ENCODE results near the gene BORCS6.

Gene BORCS6

DNA sequence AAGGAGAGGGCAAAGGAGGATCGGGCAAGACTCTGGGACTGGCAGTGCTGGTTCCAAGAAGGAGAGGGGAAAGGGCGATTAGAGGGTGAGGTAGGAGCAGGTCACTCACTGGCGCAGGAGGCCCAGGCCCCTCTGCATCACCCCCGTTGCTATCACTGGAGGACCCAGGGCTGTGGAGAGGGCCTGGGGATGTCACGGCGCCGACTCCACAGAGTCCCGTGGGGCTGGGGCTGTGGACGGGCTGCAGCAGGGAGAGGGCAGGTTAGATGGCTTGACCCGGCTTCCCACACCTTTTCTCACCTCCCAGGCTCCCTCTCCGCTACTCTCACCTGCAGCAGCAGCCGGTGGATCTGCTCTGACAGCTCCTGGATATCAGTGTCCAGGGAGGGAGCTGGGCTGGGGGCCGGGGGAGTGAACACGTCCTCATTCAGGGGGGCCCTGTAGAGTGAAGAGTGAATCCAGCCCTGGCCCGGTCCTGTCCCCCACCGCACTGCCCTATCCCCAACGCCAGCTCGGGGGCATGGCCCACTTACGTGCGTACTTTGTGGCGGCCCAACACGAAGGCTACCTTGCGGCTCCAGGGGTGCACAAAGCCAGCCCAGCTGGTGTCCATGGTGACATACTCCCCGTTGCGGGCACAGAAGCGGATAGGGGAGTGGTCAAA, 42.7 kb downstream of the BORCS6 start:
- no peak for TF ChIP-seq CTCF (IDR thresholded peaks at IDR 0.05; ENCODE audit: insufficient read depth, low read length, missing control alignments)
- no peak for DNase-seq (ENCODE audit: low read depth, low spot score)
- ChIA-PET POLR2A (no interaction called here), CTCF (interaction anchor here (0.7 to 1.2 kb wide), 2 partner anchors 11 to 29 kb away, joined by 3 read pairs; partner anchors contain the start of gene ALOXE3)
- H3K4me3 ChIP-seq (ENCODE audit: low read depth, low read length), result no peak overlapping the region

DNA sequence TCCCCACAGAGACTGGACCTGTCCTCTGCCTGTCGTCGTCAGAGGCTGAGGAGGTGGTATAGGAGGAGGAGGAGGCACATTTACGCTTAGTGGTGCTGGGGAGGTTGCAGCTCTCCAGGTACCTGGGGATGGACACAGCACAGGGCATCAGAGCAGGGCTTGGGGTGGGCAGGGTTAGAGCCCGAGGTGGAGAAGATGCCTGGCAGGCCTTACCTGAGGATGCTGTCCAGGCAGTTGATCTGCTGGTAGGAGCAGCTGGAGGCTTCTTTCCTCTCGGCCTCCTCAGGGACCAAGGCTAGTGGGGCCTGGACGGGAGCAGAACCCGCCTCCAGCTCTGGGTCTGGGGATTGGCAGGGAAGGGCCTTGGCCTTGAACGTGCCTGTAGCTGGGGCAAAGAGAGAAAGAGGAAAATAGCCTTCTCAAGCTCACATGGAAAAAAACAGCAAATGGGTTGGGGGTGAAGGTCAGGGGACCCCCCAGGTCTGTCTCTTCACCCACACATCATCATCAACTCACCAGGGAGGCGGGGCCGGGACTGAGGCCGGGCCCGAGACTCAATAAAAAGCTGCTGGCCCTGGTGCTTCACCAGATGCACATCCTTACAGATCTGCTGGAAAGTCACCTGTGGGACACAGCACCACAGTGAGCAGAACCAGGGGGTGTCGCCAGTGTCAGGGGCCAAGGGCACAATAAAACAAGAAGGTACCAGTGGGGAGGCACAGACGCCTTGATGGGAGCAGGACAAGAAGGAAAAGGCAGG, 43.4 kb downstream of the BORCS6 start:
- no peak overlapping the region for H3K4me3 ChIP-seq (ENCODE audit: low read depth, low read length)
- no peak for DNase-seq (ENCODE audit: low read depth, low spot score)
- POLR2A ChIA-PET, result no interaction called here
- CTCF ChIA-PET, result interaction anchor here (0.7 kb wide), 1 partner anchor 12 kb away, joined by 3 read pairs; no protein-coding TSS in a partner anchor
- TF ChIP-seq CTCF (IDR thresholded peaks at IDR 0.05; ENCODE audit: insufficient read depth, low read length, missing control alignments), result no peak

- TF ChIP-seq CTCF (IDR thresholded peaks at IDR 0.05; ENCODE audit: insufficient read depth, low read length, missing control alignments), result no peak
- POLR2A ChIA-PET, result no interaction called here
- CTCF ChIA-PET, result no interaction called here
- DNase-seq (ENCODE audit: low read depth, low spot score), result no peak
- no peak overlapping the region for H3K4me3 ChIP-seq (ENCODE audit: low read depth, low read length)
These were observed 44.2 kb downstream of the BORCS6 start for GRCh38 chr17:8145811-8146210.

DNA sequence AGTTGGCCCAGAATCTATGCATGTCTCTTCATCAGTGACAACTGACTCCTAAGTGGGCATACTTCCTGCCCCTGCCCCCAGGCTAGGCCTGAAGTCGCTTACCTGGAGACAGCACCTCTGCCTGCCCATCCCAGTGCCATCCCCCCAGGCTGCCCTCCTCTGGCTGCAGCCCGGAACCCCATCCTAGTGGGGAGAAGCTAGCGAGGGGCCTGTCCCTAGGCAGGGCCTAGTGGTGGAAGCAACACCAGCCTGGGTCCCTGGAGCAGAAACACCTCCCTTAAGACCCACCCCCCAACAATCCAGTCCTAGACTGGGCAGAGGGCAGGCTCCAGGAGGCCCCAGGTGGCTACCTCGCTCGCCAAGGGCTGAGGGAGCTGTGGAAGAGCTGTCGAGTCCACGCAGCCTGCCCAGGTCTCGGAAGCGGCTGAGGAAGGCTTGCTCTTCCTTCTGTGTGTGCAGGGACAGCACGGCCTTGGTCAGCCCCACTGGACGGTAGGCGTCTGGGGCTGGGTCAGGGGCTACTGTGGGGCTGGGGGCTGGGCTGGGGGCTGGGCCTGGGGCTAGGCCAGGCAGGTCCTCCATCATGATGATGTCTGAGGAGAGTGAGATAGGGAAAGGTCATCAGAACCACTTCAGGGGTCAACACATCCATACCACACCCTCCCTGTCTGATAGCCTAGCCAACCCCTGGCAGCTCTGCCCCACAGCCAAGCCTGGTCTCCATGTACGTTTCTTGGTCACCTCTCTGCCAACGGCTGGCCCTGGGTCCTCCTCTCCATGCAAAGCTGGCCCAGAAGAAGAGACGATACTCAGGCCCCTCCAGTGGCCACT, 45.4 kb downstream of the BORCS6 start:
- no peak for DNase-seq (ENCODE audit: low read depth, low spot score)
- TF ChIP-seq CTCF (IDR thresholded peaks at IDR 0.05; ENCODE audit: insufficient read depth, low read length, missing control alignments), result no peak
- H3K4me3 ChIP-seq (ENCODE audit: low read depth, low read length), result no peak overlapping the region
- ChIA-PET POLR2A (interaction anchor here (0.5 kb wide), 1 partner anchor 1953 kb away, joined by 3 read pairs; no protein-coding TSS in a partner anchor), CTCF (interaction anchor here (1.1 kb wide), 1 partner anchor 16 kb away, joined by 3 read pairs; no protein-coding TSS in a partner anchor)

DNA sequence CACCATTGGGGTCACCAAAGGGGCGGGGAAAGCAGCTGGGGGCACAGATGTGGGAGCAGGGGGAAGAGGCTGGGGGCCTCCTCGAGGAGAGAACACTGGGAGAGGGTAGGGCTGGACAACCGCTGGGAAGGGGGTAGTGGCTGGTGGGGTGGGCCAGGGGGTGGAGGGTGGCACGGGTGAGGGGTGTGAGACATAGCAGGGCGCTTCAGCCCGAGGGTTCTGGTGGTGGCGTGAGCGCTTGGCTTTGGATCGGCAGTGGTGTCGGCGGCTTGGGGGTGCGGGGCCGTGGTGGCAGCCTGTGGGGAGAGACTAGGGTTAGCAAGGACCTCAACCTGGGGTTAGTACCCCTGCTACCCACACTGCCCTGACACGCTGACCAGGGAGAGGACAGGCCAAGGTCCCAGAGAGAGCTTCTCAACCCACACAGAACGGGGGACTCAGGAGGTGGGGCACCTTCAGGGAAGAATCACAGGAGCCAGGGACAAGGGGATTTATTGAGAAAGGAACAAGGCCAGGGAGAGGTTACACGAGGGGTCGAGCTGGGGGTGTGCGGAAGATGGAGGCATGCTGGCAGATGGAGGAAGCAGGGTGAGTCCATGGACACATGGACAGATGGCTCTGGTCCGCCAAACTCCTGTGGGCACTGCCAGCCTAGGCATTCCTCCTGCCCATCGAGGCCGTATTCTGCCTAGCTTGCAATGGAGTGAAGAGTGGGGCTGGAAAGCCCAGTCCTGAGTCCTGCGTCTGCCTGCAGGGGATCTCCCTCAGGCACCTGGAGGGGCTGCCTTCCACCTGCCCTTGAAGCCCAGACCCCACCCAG, 46.2 kb downstream of the BORCS6 start:
- no peak overlapping the region for H3K4me3 ChIP-seq (ENCODE audit: low read depth, low read length)
- TF ChIP-seq CTCF (IDR thresholded peaks at IDR 0.05; ENCODE audit: insufficient read depth, low read length, missing control alignments), result no peak
- POLR2A ChIA-PET, result no interaction called here
- DNase-seq (ENCODE audit: low read depth, low spot score), result no peak
- CTCF ChIA-PET, result interaction anchor here (1.1 kb wide), 2 partner anchors 15 to 17 kb away, joined by 3 to 5 read pairs; no protein-coding TSS in a partner anchor

All from AG04449 (cell line).